GM12864 (cell line): ENCODE results near the gene TCEA3.
"Not testable (repeated sequence)": the region's sequence is repeated elsewhere in the genome, so short reads cannot be mapped to it uniquely, and the experiment has no call there.

Experiments used
- DNase-seq: peaks from one replicate; pipeline ENCODE4 v3.0.0-alpha.2; 2011; ENCODE audit warnings: low read depth
- H3K4me3 ChIP-seq: 2 replicates; pipeline ENCODE4 v1.5.1; 2011; ENCODE audit warnings: mild to moderate bottlenecking, low read depth, low read length, control low read depth
- TF ChIP-seq, protein P1 (sequence below): IDR thresholded peaks from 2 replicates; pipeline ENCODE4 v1.5.1; 2011; ENCODE audit warnings: low read depth, mild to moderate bottlenecking, moderate library complexity, low read length, control low read depth, inconsistent platforms; ENCODE audit errors: missing control alignments

Gene TCEA3

GRCh38 chr1:23387494-23387893, 37.1 kb downstream of the TCEA3 start:
- no peak overlapping the region for H3K4me3 ChIP-seq
- no peak for DNase-seq
- TF ChIP-seq, protein P1, sequence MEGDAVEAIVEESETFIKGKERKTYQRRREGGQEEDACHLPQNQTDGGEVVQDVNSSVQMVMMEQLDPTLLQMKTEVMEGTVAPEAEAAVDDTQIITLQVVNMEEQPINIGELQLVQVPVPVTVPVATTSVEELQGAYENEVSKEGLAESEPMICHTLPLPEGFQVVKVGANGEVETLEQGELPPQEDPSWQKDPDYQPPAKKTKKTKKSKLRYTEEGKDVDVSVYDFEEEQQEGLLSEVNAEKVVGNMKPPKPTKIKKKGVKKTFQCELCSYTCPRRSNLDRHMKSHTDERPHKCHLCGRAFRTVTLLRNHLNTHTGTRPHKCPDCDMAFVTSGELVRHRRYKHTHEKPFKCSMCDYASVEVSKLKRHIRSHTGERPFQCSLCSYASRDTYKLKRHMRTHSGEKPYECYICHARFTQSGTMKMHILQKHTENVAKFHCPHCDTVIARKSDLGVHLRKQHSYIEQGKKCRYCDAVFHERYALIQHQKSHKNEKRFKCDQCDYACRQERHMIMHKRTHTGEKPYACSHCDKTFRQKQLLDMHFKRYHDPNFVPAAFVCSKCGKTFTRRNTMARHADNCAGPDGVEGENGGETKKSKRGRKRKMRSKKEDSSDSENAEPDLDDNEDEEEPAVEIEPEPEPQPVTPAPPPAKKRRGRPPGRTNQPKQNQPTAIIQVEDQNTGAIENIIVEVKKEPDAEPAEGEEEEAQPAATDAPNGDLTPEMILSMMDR = no peak

- DNase-seq = no peak
- H3K4me3 ChIP-seq = no peak overlapping the region
- TF ChIP-seq, protein P1 = no peak
These were observed 39.4 kb downstream of the TCEA3 start for GRCh38 chr1:23385119-23385621.

DNA sequence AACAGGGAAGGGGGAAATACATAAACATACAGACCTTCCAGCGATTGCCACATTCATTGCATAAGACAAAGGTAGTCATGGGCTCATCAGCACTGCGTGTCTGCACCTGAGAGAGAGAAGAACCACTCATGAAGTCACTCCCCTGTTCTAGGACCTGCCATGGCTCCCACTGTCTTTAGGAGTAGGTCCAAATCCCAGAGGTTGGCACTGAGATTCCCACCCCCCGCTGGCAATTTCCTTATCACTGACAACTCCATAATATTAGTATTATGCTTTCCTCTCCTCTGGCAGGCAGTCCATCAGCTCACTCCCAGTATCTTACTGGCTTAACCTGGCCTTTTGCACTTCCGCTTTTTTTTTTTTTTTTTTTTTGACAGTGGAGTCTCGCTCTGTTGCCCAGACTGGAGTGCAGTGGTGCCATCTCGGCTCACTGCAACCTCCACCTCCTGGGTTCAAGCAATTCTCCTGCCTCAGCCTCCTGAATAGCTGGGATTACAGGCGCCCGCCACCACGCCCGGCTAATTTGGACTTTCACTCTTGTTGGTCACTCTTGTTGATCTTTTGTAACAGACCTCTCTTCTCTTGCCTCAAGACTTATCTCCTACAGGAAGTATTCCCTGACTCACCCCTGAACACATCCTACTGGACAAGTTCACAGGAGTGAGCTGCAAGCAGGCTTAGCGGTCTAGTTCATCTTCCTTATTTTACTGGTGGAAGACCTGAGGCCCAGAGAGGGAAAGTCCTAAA, 40.1 kb downstream of the TCEA3 start:
- TF ChIP-seq, protein P1 = no peak
- no peak for DNase-seq
- no peak overlapping the region for H3K4me3 ChIP-seq

GRCh38 chr1:23383577-23384311, 40.8 kb downstream of the TCEA3 start:
- no peak overlapping the region for H3K4me3 ChIP-seq
- no peak for DNase-seq
- TF ChIP-seq, protein P1 = no peak

DNA sequence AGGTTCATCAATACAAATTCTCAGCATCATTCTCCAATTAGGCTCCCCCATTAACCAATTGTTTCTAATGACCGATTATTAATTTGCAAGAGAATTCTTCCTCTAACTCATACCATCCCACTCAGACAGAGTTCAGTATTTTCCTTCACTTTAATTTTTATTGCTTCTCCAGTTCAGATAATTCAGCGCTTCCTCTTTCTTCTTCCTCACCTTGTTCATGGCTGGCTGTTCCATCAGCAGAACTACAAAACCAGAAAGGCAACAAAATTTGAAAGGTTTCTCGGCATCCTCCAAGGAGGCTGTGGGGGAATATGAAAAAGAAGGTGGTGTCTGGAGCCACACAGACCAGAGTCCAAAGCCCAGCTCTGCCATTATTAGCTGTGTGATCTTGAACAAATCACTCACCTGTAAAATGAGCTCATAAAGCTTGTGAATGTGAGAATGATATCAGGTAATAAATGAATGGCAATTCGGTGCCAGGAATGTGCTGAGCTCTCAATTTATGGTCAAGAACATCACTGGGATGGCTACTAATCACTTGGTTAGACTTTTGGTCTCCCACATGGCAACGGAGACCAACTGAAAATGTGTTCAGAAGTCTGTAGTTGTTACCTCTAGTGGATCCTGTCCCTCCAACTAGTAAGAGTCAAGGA, 43.2 kb downstream of the TCEA3 start:
- TF ChIP-seq, protein P1 = no peak
- DNase-seq = no peak
- no peak overlapping the region for H3K4me3 ChIP-seq

DNA sequence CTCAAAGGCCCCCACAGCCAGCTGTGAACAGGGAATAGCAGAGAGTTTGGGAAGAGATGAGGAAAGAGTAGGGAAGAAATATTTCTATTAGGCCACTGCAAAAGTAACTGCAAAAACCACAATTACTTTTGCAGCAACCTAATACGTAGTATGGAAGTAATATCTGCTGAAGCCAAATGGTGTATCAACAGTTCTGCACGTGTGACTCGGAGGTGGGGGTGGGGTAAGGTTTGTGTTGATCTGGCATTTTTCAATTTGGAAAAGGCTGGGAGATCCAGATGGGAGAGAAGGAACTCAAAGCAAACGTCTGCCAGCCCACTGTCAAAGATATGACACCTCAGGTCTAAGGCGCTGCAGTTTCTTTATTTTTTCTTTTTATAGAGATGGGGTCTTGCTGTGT, 43.8 kb downstream of the TCEA3 start:
- DNase-seq = no peak
- TF ChIP-seq, protein P1 = no peak
- no peak overlapping the region for H3K4me3 ChIP-seq

GRCh38 chr1:23380236-23380635, 44.3 kb downstream of the TCEA3 start:
- not testable (repeated sequence) for DNase-seq, H3K4me3 ChIP-seq
